Measurements from ENCODE around the gene IDH3A. TPM values are rescaled to one million over a fixed set of nuclear protein-coding genes. Genes with fewer than 3 reads are reported as not detected.

IDH3A gene
- total RNA-seq (2022) (96.1 and 111 TPM in 2 replicates), Bru-seq, nascent RNA (percentile 80 among the genes with signal in this experiment), BruChase-seq, experiment 1, labeled RNA remaining after a 6-hour chase (percentile 90 among the genes with signal in this experiment), BruChase-seq, experiment 2, labeled RNA remaining after a 2-hour chase (percentile 85 among the genes with signal in this experiment)
- long read RNA-seq, full-length matches to known transcripts, result 75 of 96 reads
- long read RNA-seq, partial matches to known transcripts, result 6 of 96 reads
- long read RNA-seq, other reads (novel, unspliced or antisense), result 15 of 96 reads

- intact Hi-C loops (cut with micrococcal nuclease; ENCODE audit: unreplicated experiment), result loop anchor here (2.0 kb wide), 1 partner anchor 14 kb away; no protein-coding TSS in a partner anchor
- Mint-ChIP-seq H3K4me1 (ENCODE audit: low read depth, unreplicated experiment) (peaks cover 18% of the 10 kb centered on the region), H3K4me3 (ENCODE audit: low read depth, unreplicated experiment) (peak within 1 kb of the TSS; percentile 92), H3K27me3 (ENCODE audit: unreplicated experiment) (no peaks in the 10 kb centered on the region), H3K27ac (ENCODE audit: unreplicated experiment) (peak within 1 kb of the TSS; percentile 55), H3K9me3 (ENCODE audit: low read depth, unreplicated experiment) (no peaks in the 10 kb centered on the region), H3K36me3 (ENCODE audit: insufficient read depth, unreplicated experiment) (peaks cover 33% of the 10 kb centered on the region)
- TF ChIP-seq CTCF (IDR thresholded peaks at IDR 0.05; ENCODE audit: unreplicated experiment), result no peak
- no TSS peak for BruUV-seq (replicated peaks)
- CTCF ChIA-PET, result interaction anchor here (0.5 to 2.1 kb wide), 12 partner anchors 9 to 713 kb away, joined by 3 to 9 read pairs (median 4); no protein-coding TSS in a partner anchor
- peak; percentile 100 for DNase-seq
These were observed at the start of gene IDH3A for GRCh38 chr15:78149068-78149804. Gene IDH3A, plus strand, starts transcription at chr15:78149362. Its CDS starts 42 bp downstream, at chr15:78149404.

DNA sequence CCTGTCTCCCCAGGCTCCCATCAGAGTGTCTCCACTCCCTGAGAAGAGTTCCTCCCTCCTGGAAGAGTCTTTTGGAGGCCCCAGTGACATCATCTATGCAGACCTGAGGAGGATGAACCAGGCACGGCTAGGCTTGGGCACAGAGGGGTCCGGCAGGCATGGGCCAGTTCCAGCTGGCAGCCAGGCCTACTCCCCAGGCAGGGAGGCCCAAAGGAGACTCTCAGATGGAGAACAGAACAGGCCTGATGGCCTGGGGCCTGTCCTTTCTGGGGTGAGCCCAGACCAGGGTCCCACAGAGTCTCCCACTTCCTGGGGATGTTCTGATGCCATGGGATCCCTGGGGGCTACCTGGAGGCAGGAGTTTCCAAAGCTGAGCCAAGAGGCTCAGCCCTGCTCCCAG is 48.3 kb upstream of the IDH3A start:
- H3K4me3 Mint-ChIP-seq (ENCODE audit: low read depth, unreplicated experiment), result no peak overlapping the region
- no TSS peak for BruUV-seq (replicated peaks)
- H3K27me3 Mint-ChIP-seq (ENCODE audit: unreplicated experiment), result no peaks in the 10 kb centered on the region
- CTCF ChIA-PET, result interaction anchor here (0.6 to 1.0 kb wide), 3 partner anchors 30 to 199 kb away, joined by 3 to 5 read pairs (median 3); partner anchors contain the start of genes CIB2 and SKIC8
- DNase-seq, result no peak
- no peaks in the 10 kb centered on the region for H3K9me3 Mint-ChIP-seq (ENCODE audit: low read depth, unreplicated experiment)
- no peak overlapping the region for H3K27ac Mint-ChIP-seq (ENCODE audit: unreplicated experiment)
- no peaks in the 10 kb centered on the region for H3K36me3 Mint-ChIP-seq (ENCODE audit: insufficient read depth, unreplicated experiment)
- intact Hi-C loops (cut with micrococcal nuclease; ENCODE audit: unreplicated experiment), result no loop called here
- peaks cover 4% of the 10 kb centered on the region for H3K4me1 Mint-ChIP-seq (ENCODE audit: low read depth, unreplicated experiment)
- TF ChIP-seq CTCF (IDR thresholded peaks at IDR 0.05; ENCODE audit: unreplicated experiment), result no peak

DNA sequence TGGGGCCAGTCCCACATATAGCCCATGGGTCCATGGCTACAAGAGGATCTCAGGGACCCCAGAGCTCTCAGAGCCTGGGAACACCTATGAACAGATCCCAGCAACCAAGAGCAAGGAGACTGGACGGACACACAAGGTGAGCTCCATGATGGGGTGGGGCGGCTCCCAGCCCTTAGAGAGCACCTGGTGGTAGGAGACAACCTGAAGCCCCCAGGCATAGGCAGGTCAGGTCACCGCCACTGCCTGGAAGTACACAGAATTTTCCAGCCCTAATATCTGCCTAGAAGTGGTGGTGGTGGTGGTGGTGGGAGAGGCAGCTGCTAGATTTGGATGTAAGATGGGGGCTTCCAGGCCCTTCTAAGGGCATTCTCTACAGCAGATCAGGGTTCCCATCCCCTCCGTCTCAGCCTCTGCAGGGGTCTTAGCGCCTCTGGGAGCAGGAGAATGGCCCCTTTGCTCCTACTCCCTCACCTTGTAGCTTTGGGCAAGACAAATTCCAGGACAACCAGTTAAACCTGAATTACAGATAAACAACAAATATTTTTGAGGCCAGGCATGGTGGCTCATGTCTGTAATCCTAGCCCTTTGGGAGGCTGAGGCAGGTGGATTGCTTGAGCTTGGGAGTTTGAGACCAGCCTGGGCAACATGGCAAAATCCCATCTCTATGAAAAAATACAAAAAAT is 47.6 kb upstream of the IDH3A start:
- H3K27me3 Mint-ChIP-seq (ENCODE audit: unreplicated experiment), result no peaks in the 10 kb centered on the region
- intact Hi-C loops (cut with micrococcal nuclease; ENCODE audit: unreplicated experiment), result no loop called here
- no TSS peak for BruUV-seq (replicated peaks)
- H3K27ac Mint-ChIP-seq (ENCODE audit: unreplicated experiment), result no peak overlapping the region
- H3K4me3 Mint-ChIP-seq (ENCODE audit: low read depth, unreplicated experiment), result no peak overlapping the region
- CTCF ChIA-PET, result interaction anchor here (0.6 to 1.0 kb wide), 2 partner anchors 138 to 198 kb away, joined by 3 read pairs; partner anchors contain the start of gene SKIC8
- peaks cover 9% of the 10 kb centered on the region for H3K4me1 Mint-ChIP-seq (ENCODE audit: low read depth, unreplicated experiment)
- TF ChIP-seq CTCF (IDR thresholded peaks at IDR 0.05; ENCODE audit: unreplicated experiment), result no peak
- no peak for DNase-seq
- H3K9me3 Mint-ChIP-seq (ENCODE audit: low read depth, unreplicated experiment), result no peaks in the 10 kb centered on the region
- H3K36me3 Mint-ChIP-seq (ENCODE audit: insufficient read depth, unreplicated experiment), result no peaks in the 10 kb centered on the region

GRCh38 chr15:78102211-78102610 is 47.0 kb upstream of the IDH3A start:
- no peak for TF ChIP-seq CTCF (IDR thresholded peaks at IDR 0.05; ENCODE audit: unreplicated experiment)
- no peaks in the 10 kb centered on the region for H3K27me3 Mint-ChIP-seq (ENCODE audit: unreplicated experiment)
- no peak for DNase-seq
- CTCF ChIA-PET, result no interaction called here
- H3K4me3 Mint-ChIP-seq (ENCODE audit: low read depth, unreplicated experiment), result no peak overlapping the region
- H3K27ac Mint-ChIP-seq (ENCODE audit: unreplicated experiment), result no peak overlapping the region
- BruUV-seq (replicated peaks), result no TSS peak
- intact Hi-C loops (cut with micrococcal nuclease; ENCODE audit: unreplicated experiment), result no loop called here
- peaks cover 9% of the 10 kb centered on the region for H3K4me1 Mint-ChIP-seq (ENCODE audit: low read depth, unreplicated experiment)
- no peaks in the 10 kb centered on the region for H3K9me3 Mint-ChIP-seq (ENCODE audit: low read depth, unreplicated experiment)
- H3K36me3 Mint-ChIP-seq (ENCODE audit: insufficient read depth, unreplicated experiment), result no peaks in the 10 kb centered on the region

Measured in Calu3 (cell line).